ENCODE data around the gene TBL1Y. TPM values are rescaled to one million over a fixed set of nuclear protein-coding genes. Genes with fewer than 3 reads are reported as not detected.

The TBL1Y gene
- total RNA-seq, 1 donor: not detected

DNA sequence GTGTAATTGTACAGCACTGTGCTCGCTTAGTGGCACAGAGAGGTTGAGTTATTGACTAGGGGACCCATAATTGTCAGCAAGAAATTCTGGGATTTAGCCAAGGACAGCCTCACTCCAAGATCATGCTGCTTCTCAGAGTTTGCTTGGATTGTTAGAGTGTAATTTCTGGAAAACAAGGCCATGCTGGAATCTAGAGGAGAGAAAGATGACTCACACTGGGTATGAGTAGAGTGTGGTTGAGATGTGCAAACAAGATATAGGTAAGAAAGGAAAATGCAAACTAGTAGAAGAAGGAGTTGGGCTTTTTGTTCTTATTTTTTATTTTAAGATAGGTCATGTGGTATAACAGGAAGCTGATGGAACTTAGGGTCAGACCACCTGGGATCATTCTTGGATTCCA, 97.4 kb downstream of the TBL1Y start:
- TF ChIP-seq, protein P1, sequence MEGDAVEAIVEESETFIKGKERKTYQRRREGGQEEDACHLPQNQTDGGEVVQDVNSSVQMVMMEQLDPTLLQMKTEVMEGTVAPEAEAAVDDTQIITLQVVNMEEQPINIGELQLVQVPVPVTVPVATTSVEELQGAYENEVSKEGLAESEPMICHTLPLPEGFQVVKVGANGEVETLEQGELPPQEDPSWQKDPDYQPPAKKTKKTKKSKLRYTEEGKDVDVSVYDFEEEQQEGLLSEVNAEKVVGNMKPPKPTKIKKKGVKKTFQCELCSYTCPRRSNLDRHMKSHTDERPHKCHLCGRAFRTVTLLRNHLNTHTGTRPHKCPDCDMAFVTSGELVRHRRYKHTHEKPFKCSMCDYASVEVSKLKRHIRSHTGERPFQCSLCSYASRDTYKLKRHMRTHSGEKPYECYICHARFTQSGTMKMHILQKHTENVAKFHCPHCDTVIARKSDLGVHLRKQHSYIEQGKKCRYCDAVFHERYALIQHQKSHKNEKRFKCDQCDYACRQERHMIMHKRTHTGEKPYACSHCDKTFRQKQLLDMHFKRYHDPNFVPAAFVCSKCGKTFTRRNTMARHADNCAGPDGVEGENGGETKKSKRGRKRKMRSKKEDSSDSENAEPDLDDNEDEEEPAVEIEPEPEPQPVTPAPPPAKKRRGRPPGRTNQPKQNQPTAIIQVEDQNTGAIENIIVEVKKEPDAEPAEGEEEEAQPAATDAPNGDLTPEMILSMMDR (IDR thresholded peaks at IDR 0.05; ENCODE audit: insufficient read depth, low read length): no peak
- no peak overlapping the region for H3K4me3 ChIP-seq (ENCODE audit: low read depth, low read length)
- no peak for DNase-seq (ENCODE audit: low read depth)

DNA sequence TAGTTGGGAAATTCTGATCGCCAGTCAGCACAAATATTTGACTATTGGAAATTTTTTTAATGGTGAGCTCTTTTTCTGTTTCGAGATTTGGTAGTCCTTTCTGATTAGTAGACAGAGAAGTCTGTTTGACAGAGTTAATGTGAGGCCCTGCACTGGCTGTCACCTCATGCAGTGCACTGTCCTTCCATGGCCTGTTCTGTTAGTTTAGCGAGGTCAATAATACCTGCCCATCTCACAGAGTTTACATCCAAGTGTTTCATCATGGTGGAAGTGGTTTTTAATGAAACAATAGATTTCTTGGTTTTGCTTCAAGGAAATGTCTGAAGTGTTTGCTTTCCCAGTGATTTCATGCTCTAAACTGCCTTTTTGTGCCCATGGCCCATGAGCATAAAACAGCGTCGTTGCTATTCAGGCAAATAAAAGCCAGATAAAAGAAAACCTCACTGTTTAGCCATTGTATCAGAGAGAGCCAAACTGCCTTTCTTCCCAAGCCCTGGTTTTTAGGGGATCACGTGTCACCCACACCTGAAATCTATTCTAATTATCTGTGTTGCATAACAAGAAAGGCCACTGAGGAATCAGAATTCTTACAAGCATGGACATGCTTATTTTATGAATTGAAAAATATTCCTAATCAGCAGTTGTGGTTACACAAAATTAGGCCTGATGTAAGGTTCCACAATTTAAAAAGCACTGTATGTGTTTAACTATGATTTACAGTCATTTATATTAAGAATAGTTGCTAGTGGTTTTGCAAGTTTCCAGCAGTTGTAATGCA, 98.3 kb downstream of the TBL1Y start:
- no peak for DNase-seq (ENCODE audit: low read depth)
- no peak overlapping the region for H3K4me3 ChIP-seq (ENCODE audit: low read depth, low read length)
- TF ChIP-seq, protein P1 (IDR thresholded peaks at IDR 0.05; ENCODE audit: insufficient read depth, low read length): no peak

DNA sequence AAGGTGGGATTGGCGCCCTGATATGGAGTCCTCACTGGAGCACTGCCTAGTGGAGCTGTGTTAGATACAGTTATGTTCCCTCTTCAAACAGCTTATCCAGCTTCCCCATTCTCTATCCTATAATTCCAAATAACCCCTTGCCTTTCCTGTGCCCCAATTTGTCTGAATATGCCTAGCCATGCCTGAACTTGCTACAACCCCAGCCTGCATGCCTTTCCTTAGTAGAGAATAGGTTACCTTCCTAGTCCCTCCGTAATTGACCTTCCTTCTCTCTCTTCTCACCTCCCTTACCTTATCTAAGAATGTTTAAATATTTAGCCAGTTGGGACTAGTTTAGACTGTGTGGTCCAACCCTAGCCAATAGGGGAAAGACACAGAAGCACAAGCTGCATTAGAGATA, 102.6 kb downstream of the TBL1Y start:
- DNase-seq (ENCODE audit: low read depth): no peak
- H3K4me3 ChIP-seq (ENCODE audit: low read depth, low read length): no peak overlapping the region
- TF ChIP-seq, protein P1 (IDR thresholded peaks at IDR 0.05; ENCODE audit: insufficient read depth, low read length): no peak

DNA sequence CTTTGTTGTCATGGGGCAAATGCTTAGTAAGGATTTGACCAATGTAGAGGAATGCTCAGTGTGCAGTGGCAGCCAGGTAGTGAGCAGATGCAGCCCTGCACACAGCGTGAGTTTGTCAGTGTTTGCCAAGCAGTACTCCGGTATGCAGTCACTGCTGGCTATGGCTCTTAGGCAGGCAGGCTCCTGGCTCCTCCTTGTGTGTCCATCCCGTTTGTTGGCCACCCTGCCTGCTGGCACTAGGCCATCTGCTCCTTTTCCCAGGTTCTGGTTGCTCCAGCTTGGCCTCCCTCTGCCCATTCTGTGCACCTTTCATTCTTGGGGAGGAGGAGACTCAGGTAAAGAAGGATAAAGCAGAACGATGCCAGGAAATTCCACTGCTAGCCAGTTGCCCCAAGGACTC, 106.0 kb downstream of the TBL1Y start:
- TF ChIP-seq, protein P1 (IDR thresholded peaks at IDR 0.05; ENCODE audit: insufficient read depth, low read length): no peak

DNA sequence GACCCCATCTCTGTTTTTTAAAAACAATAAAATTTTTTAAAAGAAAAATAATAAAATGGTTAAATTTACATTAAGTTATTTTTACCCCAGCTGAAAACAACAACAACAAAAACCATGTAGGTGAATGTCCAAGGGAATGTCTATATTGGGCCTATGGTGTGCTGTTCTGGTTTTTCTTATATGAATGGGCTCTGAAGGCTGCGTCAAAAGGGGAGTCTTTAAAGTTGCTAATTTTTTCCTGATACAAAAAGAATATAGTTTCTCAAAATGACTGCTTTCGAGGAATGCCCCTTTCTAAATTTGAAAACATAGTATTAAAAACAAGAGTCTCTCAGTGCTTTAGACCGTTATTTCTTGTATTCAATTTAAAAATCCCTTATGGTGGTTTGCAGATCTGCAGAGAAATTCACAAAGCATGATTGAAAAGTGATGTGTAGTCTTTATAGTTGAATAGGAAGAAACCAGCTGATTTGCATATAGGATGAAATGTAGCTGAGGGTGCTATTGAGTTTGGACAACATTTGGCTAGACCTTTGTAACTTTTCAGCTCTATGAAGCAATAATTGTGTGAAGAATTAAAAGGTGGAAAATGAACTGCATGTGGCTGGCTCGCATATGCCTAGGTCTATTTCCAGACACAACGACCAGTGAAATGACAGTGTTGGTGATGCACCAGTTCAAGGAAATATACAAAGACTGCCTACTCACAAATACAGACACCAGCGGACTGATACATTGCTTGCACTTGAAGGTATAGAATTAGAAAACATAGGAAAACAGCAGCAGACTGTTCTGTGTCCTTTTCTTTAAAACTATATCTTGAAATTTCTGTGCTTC, 107.0 kb downstream of the TBL1Y start:
- no peak for DNase-seq (ENCODE audit: low read depth)
- TF ChIP-seq, protein P1 (IDR thresholded peaks at IDR 0.05; ENCODE audit: insufficient read depth, low read length): no peak
- H3K4me3 ChIP-seq (ENCODE audit: low read depth, low read length): no peak overlapping the region

More for the DNA sequence above, 106.0 kb downstream of the TBL1Y start:
- DNase-seq (ENCODE audit: low read depth): no peak
- no peak overlapping the region for H3K4me3 ChIP-seq (ENCODE audit: low read depth, low read length)

DNA sequence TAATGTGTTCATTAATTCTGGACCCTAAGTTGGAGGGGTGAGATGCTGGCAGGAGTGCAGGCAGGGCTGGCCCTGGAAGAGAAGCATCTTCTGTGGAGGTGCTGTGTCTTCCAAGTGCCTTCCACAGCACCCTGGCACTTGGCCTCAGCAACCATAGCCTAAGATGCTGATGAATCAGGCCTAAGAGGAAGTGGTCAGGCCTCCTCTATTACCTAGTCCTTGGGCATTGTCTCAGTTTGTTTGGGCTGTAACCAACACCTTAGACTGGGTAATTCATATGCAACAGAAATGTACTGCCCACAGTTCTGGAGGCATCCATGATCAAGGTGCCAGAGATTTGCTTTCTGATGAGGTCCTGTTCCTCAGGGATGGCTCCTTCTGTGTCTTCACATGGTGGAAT, 128.5 kb downstream of the TBL1Y start:
- H3K4me3 ChIP-seq (ENCODE audit: low read depth, low read length): no peak overlapping the region
- TF ChIP-seq, protein P1 (IDR thresholded peaks at IDR 0.05; ENCODE audit: insufficient read depth, low read length): no peak
- no peak for DNase-seq (ENCODE audit: low read depth)
